A673 (cell line): ENCODE data around the gene POLN. TPM values are rescaled to one million over a fixed set of nuclear protein-coding genes. Genes with fewer than 3 reads are reported as not detected.

ENCODE experiments used
- BruUV-seq: library from RNA; stranded (reverse); fragments of 400-500 nt; replicated peaks from 2 replicates; lab custom pipeline; 2021; lab: Mats Ljungman, UMichigan
- CTCF ChIA-PET: fragments of 300-600 bp; sonication (Branson Sonifier 250); formaldehyde crosslinking; loops from one replicate; lab custom pipeline; 2022; ENCODE audit warnings: antibody characterized with exemption; lab: Charles Lee
- POLR2A ChIA-PET: fragments of 300-600 bp; sonication (Branson Sonifier 250); formaldehyde crosslinking; loops from one replicate; lab custom pipeline; 2022; ENCODE audit warnings: antibody characterized with exemption; ENCODE audit not compliant: low non-redundant PET; lab: Charles Lee
- DNase-seq: peaks from one replicate; pipeline ENCODE4 v3.0.0-alpha.2; 2015; ENCODE audit warnings: low spot score
- H3K27ac ChIP-seq: fragments of 200-600 bp; sonication (generic); 2 replicates; pipeline ENCODE4 v1.5.1; 2016; ENCODE audit warnings: mixed run types, low read depth, mild to moderate bottlenecking, mixed read lengths, antibody characterized with exemption, low read length; ENCODE audit not compliant: poor library complexity, severe bottlenecking
- H3K27me3 ChIP-seq: fragments of 200-600 bp; sonication (generic); replicated peaks from 2 replicates; pipeline ENCODE4 v1.6.1; 2017; ENCODE audit warnings: mixed run types, low read depth, mild to moderate bottlenecking, mixed read lengths, antibody characterized with exemption, low read length; ENCODE audit not compliant: insufficient read depth, poor library complexity
- H3K36me3 ChIP-seq: fragments of 200-600 bp; sonication (generic); 2 replicates; pipeline ENCODE4 v1.6.1; 2016; ENCODE audit warnings: mixed run types, mild to moderate bottlenecking, mixed read lengths, antibody characterized with exemption, low read length; ENCODE audit not compliant: insufficient read depth, poor library complexity, severe bottlenecking
- H3K4me1 ChIP-seq: fragments of 200-600 bp; sonication (generic); 2 replicates; pipeline ENCODE4 v1.6.1; 2017; ENCODE audit warnings: mixed run types, mild to moderate bottlenecking, mixed read lengths, antibody characterized with exemption, low read length; ENCODE audit not compliant: insufficient read depth, poor library complexity, severe bottlenecking
- H3K4me3 ChIP-seq: fragments of 200-600 bp; sonication (generic); 2 replicates; pipeline ENCODE4 v1.5.1; 2016; ENCODE audit warnings: low read depth, mixed run types, mild to moderate bottlenecking, mixed read lengths, low read length; ENCODE audit not compliant: poor library complexity, severe bottlenecking
- H3K9me3 ChIP-seq: fragments of 200-600 bp; sonication (generic); 2 replicates; pipeline ENCODE4 v1.6.1; 2016; ENCODE audit warnings: mixed run types, low read depth, mild to moderate bottlenecking, mixed read lengths, antibody characterized with exemption, low read length; ENCODE audit not compliant: poor library complexity, severe bottlenecking
- CTCF ChIP-seq: fragments of 300-800, 200-600 bp; sonication (generic); conservative IDR thresholded peaks from 2 replicates; pipeline ENCODE4 v1.5.1; 2017; ENCODE audit warnings: low read depth, mild to moderate bottlenecking, antibody characterized with exemption, low read length, moderate library complexity, mixed read lengths
- EZH2 ChIP-seq: fragments of 200-600 bp; sonication (generic); IDR thresholded peaks from 2 replicates; pipeline ENCODE4 v1.6.1; 2017; ENCODE audit warnings: borderline replicate concordance, low read depth, mild to moderate bottlenecking, mixed read lengths, antibody characterized with exemption, low read length; ENCODE audit not compliant: poor library complexity, severe bottlenecking
- intact Hi-C: fragments of 100-400 bp; cut with micrococcal nuclease; formaldehyde crosslinking; loops from one replicate; pipeline ENCODE4 v1.10.0; 2022; ENCODE audit not compliant: unreplicated experiment
- total RNA-seq: library from RNA; stranded (reverse); gene quantifications from 2 replicates; pipeline ENCODE4 v1.2.3, GENCODE V29; 2021

Gene POLN
- total RNA-seq, 1 experiment from 2014 or later, result 4.0 TPM

- H3K27ac ChIP-seq, result no peak overlapping the region
- H3K36me3 ChIP-seq, result no peaks in the 10 kb centered on the region
- DNase-seq, result no peak
- no peaks in the 10 kb centered on the region for H3K9me3 ChIP-seq
- H3K4me1 ChIP-seq, result no peaks in the 10 kb centered on the region
- CTCF ChIA-PET, result no interaction called here
- POLR2A ChIA-PET, result no interaction called here
- H3K4me3 ChIP-seq, result no peak overlapping the region
- H3K27me3 ChIP-seq, result no peaks in the 10 kb centered on the region
- TF ChIP-seq EZH2 (no peak), CTCF (no peak)
- no TSS peak for BruUV-seq
- intact Hi-C loops, result no loop called here
Observed at GRCh38 chr4:2095236-2096072, 146.5 kb downstream of the POLN start.

- Histone ChIP-seq H3K4me1 (no peaks in the 10 kb centered on the region), H3K27me3 (no peaks in the 10 kb centered on the region), H3K9me3 (no peaks in the 10 kb centered on the region), H3K4me3 (no peak overlapping the region), H3K36me3 (no peaks in the 10 kb centered on the region), H3K27ac (no peak overlapping the region)
- intact Hi-C loops, result no loop called here
- CTCF ChIA-PET, result no interaction called here
- POLR2A ChIA-PET, result interaction anchor here (0.6 kb wide), 1 partner anchor 44 kb away, joined by 5 read pairs; no protein-coding TSS in a partner anchor
- TF ChIP-seq EZH2, result no peak
- no peak for TF ChIP-seq CTCF
- no peak for DNase-seq
- BruUV-seq, result no TSS peak
Observed at GRCh38 chr4:2094545-2094944, 147.4 kb downstream of the POLN start.

GRCh38 chr4:2093265-2093664, 148.7 kb downstream of the POLN start:
- H3K4me3 ChIP-seq, result no peak overlapping the region
- no peaks in the 10 kb centered on the region for H3K4me1 ChIP-seq
- no TSS peak for BruUV-seq
- ChIA-PET POLR2A (no interaction called here), CTCF (no interaction called here)
- H3K27ac ChIP-seq, result no peak overlapping the region
- H3K36me3 ChIP-seq, result no peaks in the 10 kb centered on the region
- no peak for DNase-seq
- TF ChIP-seq EZH2 (no peak), CTCF (no peak)
- H3K9me3 ChIP-seq, result no peaks in the 10 kb centered on the region
- H3K27me3 ChIP-seq, result peaks cover 5% of the 10 kb centered on the region
- intact Hi-C loops, result no loop called here
